SK-N-MC (cell line): ENCODE measurements around the gene NKAIN2.

ENCODE experiments used
- EZH2 ChIP-seq: fragments of 200-600 bp; sonication (generic); IDR thresholded peaks from one replicate; pipeline ENCODE4 v1.6.1; 2017; ENCODE audit warnings: antibody characterized with exemption
- POLR2AphosphoS5 ChIP-seq: IDR thresholded peaks from 2 replicates; pipeline ENCODE4 v1.6.1; 2012; ENCODE audit warnings: mild to moderate bottlenecking, low read depth, low read length, borderline replicate concordance

DNA sequence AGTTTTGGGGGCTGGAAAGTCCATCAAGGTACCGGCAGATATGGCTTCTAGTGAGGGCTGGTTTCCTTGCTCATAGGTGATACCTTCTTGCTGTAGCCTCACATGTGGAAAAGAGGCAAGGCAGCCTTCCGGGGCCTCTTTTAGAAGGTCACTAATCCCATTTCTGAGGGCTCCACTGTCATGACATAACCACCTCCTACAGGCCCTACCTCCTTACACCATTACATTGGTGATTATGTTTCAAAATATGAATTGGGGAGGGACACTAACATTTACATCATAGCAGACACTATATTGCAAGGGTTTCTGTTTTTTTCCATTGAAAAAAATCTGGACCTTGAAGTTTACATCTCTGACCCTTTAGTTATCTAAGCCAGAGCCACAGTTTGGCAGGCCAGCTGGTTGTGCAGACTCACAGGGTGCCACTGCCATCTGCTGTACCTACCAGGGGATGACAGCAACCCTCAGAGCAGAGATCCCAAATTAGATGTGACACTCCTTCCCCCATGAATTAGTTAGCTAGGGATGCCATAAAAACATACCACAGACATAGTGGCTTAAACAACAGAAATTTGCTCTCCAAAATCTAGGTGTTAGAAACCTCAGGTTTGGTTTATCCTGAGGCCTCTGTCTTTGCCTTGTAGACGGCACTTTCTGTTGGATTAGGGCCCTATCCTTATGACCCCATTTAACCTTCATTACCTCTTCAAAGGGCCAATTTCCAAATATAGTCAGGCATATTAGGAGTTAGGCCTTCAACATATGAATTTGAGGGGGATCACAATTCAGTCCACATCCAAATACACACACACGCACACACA is 992.2 kb downstream of the NKAIN2 start:
- TF ChIP-seq POLR2AphosphoS5 (no peak), EZH2 (no peak)
